Uterus (tissue), 4 donors: ENCODE data around the gene PNP. TPM values are rescaled to one million over a fixed set of nuclear protein-coding genes. Genes with fewer than 3 reads are reported as not detected.

Experiments
- DNase-seq, 2 donors: peaks; one replicate each; pipeline ENCODE4 v3.0.0-alpha.2; 2019 to 2020
- H3K27ac ChIP-seq, 2 donors: fragments of 200-600 bp; sonication (generic); 1 replicate in 1 of 2; 2 replicates in 1 of 2; pipeline ENCODE4 v1.5.1; 2016 to 2018
- H3K27me3 ChIP-seq, 2 donors: fragments of 200-600 bp; sonication (generic); one replicate each; pipeline ENCODE4 v1.5.1; 2018 to 2019; ENCODE audit warnings: control low read depth in 1 of 2
- H3K36me3 ChIP-seq, 2 donors: fragments of 200-600 bp; sonication (generic); one replicate each; pipeline ENCODE4 v1.5.1; 2019; ENCODE audit warnings: control low read depth in 1 of 2
- H3K4me1 ChIP-seq, 2 donors: fragments of 200-600 bp; sonication (generic); one replicate each; pipeline ENCODE4 v1.5.1; 2018 to 2019; ENCODE audit warnings: control low read depth in 1 of 2
- H3K4me3 ChIP-seq, 2 donors: fragments of 200-600 bp; sonication (generic); 1 replicate in 1 of 2; 2 replicates in 1 of 2; pipeline ENCODE4 v1.5.1; 2018 to 2019; ENCODE audit warnings: mild to moderate bottlenecking in 1 of 2
- H3K9me3 ChIP-seq, 2 donors: fragments of 200-600 bp; sonication (generic); one replicate each; pipeline ENCODE4 v1.5.1; 2019; ENCODE audit warnings: control low read depth in 1 of 2
- CTCF ChIP-seq, 4 experiments: fragments of 200-600 bp in 2 of 4; fragments of 450-650 bp in 2 of 4; sonication (generic) in 2 of 4; IDR thresholded peaks; one replicate each; pipeline ENCODE4 v1.5.1; 2016 to 2019; ENCODE audit warnings: antibody characterized with exemption in 4 of 4, mild to moderate bottlenecking in 2 of 4, moderate library complexity in 1 of 4
- POLR2A ChIP-seq, 2 donors: fragments of 450-650 bp; IDR thresholded peaks; one replicate each; pipeline ENCODE4 v1.6.1; 2016; ENCODE audit warnings: antibody characterized with exemption in 2 of 2, mild to moderate bottlenecking in 1 of 2, moderate library complexity in 1 of 2
- intact Hi-C: fragments of 100-400 bp; cut with DNase I; formaldehyde crosslinking; loops from one replicate; pipeline ENCODE4 v1.15.1; 2023; ENCODE audit warnings: low total_unique reads
- total RNA-seq, 4 donors: library from RNA; depleted of rRNA in 3 of 4; stranded (reverse); fragments of >200 nt in 3 of 4; gene quantifications; one replicate each; pipeline versions ENCODE4 v1.1.0 to v1.2.4, GENCODE V29; 2014 to 2023
- donor health status: DM: yes; HTN: yes; CAD: no.

PNP gene
- total RNA-seq, 4 donors from 2014 or later = 12.7 to 46.9 (median 14.3) TPM

GRCh38 chr14:20461225-20462141 is 7.7 kb upstream of the PNP start, which contains the start of gene PIP4P1:
PIP4P1 (minus strand) TSS chr14:20461434; CDS start chr14:20461325, 109 bp downstream.
- H3K4me1 ChIP-seq = peaks cover 7 to 8% of the 10 kb centered on the region in 2 donors
- no peaks in the 10 kb centered on the region for H3K36me3 ChIP-seq
- TF ChIP-seq CTCF (IDR thresholded peaks at IDR 0.05) (no peak), POLR2A (IDR thresholded peaks at IDR 0.05) (peak; percentile 64 to 93)
- intact Hi-C loops = no loop called here
- H3K27me3 ChIP-seq = no peaks in the 10 kb centered on the region
- peak within 1 kb of the TSS; percentile 89 to 97 for H3K27ac ChIP-seq
- H3K4me3 ChIP-seq = peak within 1 kb of the TSS; percentile 85 to 96
- no peaks in the 10 kb centered on the region for H3K9me3 ChIP-seq
- DNase-seq = peak; percentile 98 to 100

DNA sequence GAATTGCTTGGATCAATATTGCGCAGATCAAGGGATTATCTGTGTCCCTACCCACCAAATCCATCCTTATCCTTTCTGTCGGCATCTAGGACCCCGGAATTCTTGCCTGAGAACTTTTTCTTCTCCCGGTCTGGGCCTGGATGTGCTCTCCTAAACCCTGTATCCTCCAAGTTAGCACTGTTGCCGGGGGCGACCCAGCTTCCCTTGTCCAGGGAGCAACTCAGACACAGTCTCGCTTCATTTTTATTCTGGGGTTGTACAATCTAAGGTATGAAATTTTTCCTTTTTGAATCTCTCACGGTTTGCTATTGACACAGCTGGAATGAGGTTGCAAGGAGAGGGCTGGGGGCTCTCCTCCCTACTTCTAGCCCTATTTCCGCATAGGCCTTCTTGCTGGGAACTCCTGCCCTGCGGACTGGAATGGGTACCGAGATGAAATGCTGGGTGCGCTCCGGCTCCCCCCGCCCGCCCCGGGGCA is 403 bp upstream of the PNP start:
- H3K27ac ChIP-seq = peak overlapping the region; percentile 79 to 85
- DNase-seq = peak in 1 of 2 donors; percentile 26
- peaks cover 0 to 4% of the 10 kb centered on the region in 2 donors for H3K4me1 ChIP-seq
- peak overlapping the region; percentile 65 to 71 for H3K4me3 ChIP-seq
- no peaks in the 10 kb centered on the region for H3K9me3 ChIP-seq
- no peak for TF ChIP-seq CTCF (IDR thresholded peaks at IDR 0.05)
- no peaks in the 10 kb centered on the region for H3K27me3 ChIP-seq
- intact Hi-C loops = no loop called here
- no peaks in the 10 kb centered on the region for H3K36me3 ChIP-seq

DNA sequence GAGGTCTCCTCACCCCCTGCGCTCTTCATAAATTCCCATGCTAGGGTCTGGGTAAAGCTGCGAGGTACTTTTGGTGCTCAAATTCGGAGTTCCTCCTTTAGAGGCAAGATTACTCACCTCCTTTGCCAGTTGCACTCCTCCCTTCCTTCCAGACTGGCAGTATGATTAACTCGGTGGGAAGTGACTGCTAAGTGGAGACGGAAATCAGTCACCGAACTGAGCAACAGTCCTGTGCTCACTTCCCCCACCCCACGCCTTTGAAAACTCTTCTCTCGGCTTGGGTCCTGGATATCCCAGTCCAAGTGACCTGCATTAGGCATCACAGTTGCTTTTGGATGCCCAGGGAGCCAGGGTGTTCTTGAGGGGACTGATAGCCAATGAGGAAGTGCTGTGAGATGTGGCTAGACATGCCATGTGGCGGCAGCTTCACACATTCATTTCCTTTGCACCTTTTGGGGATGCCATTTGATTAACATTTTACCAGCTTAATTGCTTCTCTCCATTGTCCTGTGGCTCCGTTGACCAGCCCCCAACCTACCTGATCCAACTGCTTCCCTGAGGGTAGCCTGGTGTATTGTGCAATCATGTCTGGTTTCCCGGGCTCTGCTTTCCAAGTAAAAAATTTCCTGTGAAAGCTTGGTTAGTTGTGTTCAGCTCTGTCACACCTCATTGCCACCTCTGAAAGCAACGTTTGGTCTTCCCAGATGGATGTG is 840 bp downstream of the PNP start:
- intact Hi-C loops = no loop called here

DNA sequence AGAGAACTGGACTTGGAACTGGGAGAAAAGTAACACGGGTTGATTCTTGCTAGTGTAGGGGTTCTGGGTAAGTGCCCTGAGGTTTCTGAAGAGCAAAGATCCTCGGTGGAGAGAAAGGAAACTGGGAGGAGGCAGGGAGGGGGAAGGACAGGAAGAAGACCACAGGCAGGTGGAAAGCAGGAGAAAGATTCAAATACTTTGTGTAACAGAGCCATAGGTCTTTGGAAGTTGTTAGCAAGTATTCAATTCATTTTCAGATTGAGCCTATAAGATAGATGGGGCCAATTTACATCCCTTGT is 1.3 kb downstream of the PNP start:
- Histone ChIP-seq H3K4me1 (peaks cover 0 to 4% of the 10 kb centered on the region in 2 donors), H3K27me3 (no peaks in the 10 kb centered on the region), H3K4me3 (peak overlapping the region; percentile 65 to 71), H3K27ac (peak overlapping the region; percentile 79 to 85), H3K36me3 (no peaks in the 10 kb centered on the region), H3K9me3 (no peaks in the 10 kb centered on the region)
- intact Hi-C loops = no loop called here
- TF ChIP-seq CTCF (IDR thresholded peaks at IDR 0.05) (no peak), POLR2A (IDR thresholded peaks at IDR 0.05) (no peak)
- no peak for DNase-seq

More for the DNA sequence above, 840 bp downstream of the PNP start:
- Histone ChIP-seq H3K9me3 (no peaks in the 10 kb centered on the region), H3K27me3 (no peaks in the 10 kb centered on the region), H3K4me3 (peak overlapping the region; percentile 65 to 71), H3K4me1 (peaks cover 0 to 4% of the 10 kb centered on the region in 2 donors), H3K27ac (peak overlapping the region; percentile 79 to 85), H3K36me3 (no peaks in the 10 kb centered on the region)
- peak; percentile 16 to 50 for DNase-seq
- no peak for TF ChIP-seq CTCF (IDR thresholded peaks at IDR 0.05)
- TF ChIP-seq POLR2A (IDR thresholded peaks at IDR 0.05) = peak in 1 of 2 donors; percentile 14
